ENCODE results near the gene IFNA13.

IFNA13 gene

GRCh38 chr9:21367957-21368356 is at the start of gene IFNA13:
IFNA13 (minus strand) TSS chr9:21368057; CDS start chr9:21368010, 47 bp downstream.
- TF ChIP-seq, protein P1, sequence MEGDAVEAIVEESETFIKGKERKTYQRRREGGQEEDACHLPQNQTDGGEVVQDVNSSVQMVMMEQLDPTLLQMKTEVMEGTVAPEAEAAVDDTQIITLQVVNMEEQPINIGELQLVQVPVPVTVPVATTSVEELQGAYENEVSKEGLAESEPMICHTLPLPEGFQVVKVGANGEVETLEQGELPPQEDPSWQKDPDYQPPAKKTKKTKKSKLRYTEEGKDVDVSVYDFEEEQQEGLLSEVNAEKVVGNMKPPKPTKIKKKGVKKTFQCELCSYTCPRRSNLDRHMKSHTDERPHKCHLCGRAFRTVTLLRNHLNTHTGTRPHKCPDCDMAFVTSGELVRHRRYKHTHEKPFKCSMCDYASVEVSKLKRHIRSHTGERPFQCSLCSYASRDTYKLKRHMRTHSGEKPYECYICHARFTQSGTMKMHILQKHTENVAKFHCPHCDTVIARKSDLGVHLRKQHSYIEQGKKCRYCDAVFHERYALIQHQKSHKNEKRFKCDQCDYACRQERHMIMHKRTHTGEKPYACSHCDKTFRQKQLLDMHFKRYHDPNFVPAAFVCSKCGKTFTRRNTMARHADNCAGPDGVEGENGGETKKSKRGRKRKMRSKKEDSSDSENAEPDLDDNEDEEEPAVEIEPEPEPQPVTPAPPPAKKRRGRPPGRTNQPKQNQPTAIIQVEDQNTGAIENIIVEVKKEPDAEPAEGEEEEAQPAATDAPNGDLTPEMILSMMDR (IDR thresholded peaks at IDR 0.05; ENCODE audit: extremely low read depth, insufficient read depth, missing control alignments), result no peak
- in situ Hi-C loops (cut with MboI; ENCODE audit: low pct_unique_long_range_greater_than_20kb, low sequenced_read_pairs, unreplicated experiment), result no loop called here
- no peak for DNase-seq (ENCODE audit: low spot score)

- TF ChIP-seq, protein P1 (IDR thresholded peaks at IDR 0.05; ENCODE audit: extremely low read depth, insufficient read depth, missing control alignments), result no peak
- in situ Hi-C loops (cut with MboI; ENCODE audit: low pct_unique_long_range_greater_than_20kb, low sequenced_read_pairs, unreplicated experiment), result no loop called here
- DNase-seq (ENCODE audit: low spot score), result no peak
Observed at GRCh38 chr9:21415493-21416267, 47.8 kb upstream of the IFNA13 start.

DNA sequence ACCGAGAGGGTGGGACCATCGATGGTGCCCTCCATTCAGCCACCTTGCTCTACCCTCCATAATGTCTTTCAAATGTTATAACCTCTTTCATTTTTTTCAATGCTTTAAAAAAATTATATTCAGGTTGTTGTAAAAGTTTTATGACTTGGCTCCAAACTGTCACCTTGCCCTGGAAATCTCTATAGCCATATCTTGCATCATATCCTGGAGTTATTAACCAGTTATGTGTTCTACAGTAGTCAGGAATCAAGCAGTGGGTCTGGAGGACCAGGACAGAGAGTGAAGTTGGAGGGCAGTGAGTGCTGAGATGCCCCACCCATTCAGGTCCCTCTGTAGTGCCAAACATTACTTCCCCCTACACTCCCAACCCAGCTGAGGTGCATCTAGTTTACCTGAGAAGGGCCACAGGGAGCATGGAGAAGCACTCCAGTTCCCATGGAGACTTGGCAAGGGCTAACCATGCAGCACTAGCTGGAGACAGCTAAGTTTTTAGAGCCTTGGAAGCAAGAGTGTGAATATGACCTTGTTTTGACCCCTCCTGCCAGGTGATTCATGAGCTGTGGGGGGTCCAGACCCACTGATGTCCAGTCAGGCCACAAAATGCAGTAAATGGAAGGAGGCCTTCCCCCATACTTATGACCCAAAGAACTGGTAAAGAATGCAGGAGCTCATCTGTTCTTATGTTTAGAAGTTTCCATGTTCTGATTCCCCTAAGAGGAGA is 46.5 kb upstream of the IFNA13 start:
- TF ChIP-seq, protein P1 (IDR thresholded peaks at IDR 0.05; ENCODE audit: extremely low read depth, insufficient read depth, missing control alignments), result no peak
- in situ Hi-C loops (cut with MboI; ENCODE audit: low pct_unique_long_range_greater_than_20kb, low sequenced_read_pairs, unreplicated experiment), result no loop called here
- DNase-seq (ENCODE audit: low spot score), result no peak

GRCh38 chr9:21413624-21414023 is 45.8 kb upstream of the IFNA13 start:
- DNase-seq (ENCODE audit: low spot score), result no peak
- TF ChIP-seq, protein P1 (IDR thresholded peaks at IDR 0.05; ENCODE audit: extremely low read depth, insufficient read depth, missing control alignments), result peak; percentile 64

DNA sequence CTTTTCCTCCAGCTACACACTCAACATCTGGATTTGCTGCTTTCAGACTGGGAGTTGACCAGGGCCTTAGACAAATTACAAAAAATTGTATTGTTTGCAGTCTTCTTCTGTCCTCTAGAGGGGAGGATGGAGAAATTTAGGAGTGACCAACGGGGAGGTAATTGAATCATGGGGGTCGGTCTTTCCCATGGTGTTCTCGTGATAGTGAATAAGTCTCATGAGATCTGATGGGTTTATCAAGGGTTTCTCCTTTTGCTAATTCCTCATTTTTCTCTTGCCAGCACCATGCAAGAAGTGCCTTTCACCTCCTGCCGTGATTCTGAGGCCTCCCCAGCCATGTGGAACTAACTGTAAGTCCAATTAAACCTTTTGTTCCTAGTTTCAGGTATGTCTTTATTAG is 45.3 kb upstream of the IFNA13 start:
- TF ChIP-seq, protein P1 (IDR thresholded peaks at IDR 0.05; ENCODE audit: extremely low read depth, insufficient read depth, missing control alignments), result no peak
- DNase-seq (ENCODE audit: low spot score), result no peak
- in situ Hi-C loops (cut with MboI; ENCODE audit: low pct_unique_long_range_greater_than_20kb, low sequenced_read_pairs, unreplicated experiment), result no loop called here

More at GRCh38 chr9:21413624-21414023, 45.8 kb upstream of the IFNA13 start:
- in situ Hi-C loops (cut with MboI; ENCODE audit: low pct_unique_long_range_greater_than_20kb, low sequenced_read_pairs, unreplicated experiment), result no loop called here

DNA sequence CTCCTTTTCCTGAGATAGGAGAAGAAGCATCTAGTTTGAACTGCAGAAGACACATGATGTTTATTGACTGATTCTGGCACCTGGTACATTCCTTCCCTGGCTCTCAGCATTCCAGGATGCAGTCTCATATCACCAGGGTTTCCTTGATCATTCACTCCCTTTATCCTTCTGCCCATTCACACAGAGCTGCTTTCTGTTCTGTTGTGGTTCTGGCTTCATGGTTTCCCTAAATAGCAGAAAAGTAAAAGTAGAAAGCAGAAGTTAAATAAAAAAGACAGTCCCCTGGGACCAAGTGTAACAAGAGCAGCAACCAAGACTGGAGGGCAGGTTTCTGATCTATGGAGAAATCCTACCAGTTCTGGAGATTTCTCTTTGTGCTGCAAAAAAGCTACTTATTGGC is 44.2 kb upstream of the IFNA13 start:
- no peak for DNase-seq (ENCODE audit: low spot score)
- TF ChIP-seq, protein P1 (IDR thresholded peaks at IDR 0.05; ENCODE audit: extremely low read depth, insufficient read depth, missing control alignments), result no peak
- in situ Hi-C loops (cut with MboI; ENCODE audit: low pct_unique_long_range_greater_than_20kb, low sequenced_read_pairs, unreplicated experiment), result no loop called here

Measured in GM13977 (cell line).